Measurements from ENCODE around the gene PLCG1. TPM values are rescaled to one million over a fixed set of nuclear protein-coding genes. Genes with fewer than 3 reads are reported as not detected.
A peak's percentile ranks its signal among the peaks of the same experiment; 100 is the strongest.
"Not testable (repeated sequence)": the region's sequence is repeated elsewhere in the genome, so short reads cannot be mapped to it uniquely, and the experiment has no call there.

The PLCG1 gene
- total and polyA plus RNA-seq, 3 donors from 2014 or later = 118 to 186 (median 184) TPM

DNA sequence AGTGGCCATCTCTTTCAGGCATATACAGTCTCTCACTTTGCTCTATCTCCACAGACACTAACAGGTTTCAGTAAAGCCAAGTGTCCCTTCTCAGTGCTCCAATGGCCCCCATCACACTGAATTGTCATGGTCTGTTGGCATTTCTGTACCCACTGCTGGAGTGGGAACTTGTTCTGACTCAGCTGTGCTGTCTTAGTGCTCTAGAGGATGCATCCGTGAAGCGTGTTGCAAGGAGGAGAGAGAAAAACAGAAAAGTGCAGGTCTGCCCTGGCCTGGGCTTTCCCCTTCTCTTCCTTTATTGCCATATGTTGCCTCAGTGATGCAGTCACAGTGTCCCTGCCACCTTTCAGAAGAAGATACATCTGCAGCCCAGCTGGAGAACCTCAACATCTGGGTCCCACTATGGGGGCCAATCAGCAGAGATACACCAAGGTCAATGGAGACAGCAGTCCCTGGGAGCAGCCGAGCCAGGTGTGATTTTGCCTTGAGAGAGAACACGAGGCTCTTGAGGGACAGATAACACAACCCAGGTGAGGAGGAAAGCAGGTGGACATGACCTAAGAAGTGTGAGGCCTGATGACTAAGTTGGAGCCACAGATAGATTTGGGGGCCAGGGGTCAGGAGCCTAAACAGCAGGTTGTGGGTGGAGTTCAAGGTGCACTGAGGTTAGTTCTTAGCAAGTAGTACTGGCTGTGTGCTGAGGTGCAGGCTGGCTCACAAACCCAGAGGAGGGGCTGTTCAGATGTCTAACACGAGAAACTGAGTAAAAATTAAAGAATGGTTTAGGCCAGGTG lies 5.6 kb upstream of the PLCG1 start:
- no peak overlapping the region for H3K27ac ChIP-seq
- WGBS, 2 donors = 66 to 86% methylated on average over 5 of the region's 5 CpGs
- DNase-seq = no peak
- intact Hi-C loops (cut with DNase I; ENCODE audit: low total_unique reads) = no loop called here
- H3K9me3 ChIP-seq = no peaks in the 10 kb centered on the region
- H3K4me3 ChIP-seq = no peak overlapping the region
- H3K27me3 ChIP-seq = no peaks in the 10 kb centered on the region
- no peaks in the 10 kb centered on the region for H3K36me3 ChIP-seq (ENCODE audit: low read depth, missing control alignments)
- no peak for TF ChIP-seq POLR2A (IDR thresholded peaks at IDR 0.05)
- TF ChIP-seq, protein P1, sequence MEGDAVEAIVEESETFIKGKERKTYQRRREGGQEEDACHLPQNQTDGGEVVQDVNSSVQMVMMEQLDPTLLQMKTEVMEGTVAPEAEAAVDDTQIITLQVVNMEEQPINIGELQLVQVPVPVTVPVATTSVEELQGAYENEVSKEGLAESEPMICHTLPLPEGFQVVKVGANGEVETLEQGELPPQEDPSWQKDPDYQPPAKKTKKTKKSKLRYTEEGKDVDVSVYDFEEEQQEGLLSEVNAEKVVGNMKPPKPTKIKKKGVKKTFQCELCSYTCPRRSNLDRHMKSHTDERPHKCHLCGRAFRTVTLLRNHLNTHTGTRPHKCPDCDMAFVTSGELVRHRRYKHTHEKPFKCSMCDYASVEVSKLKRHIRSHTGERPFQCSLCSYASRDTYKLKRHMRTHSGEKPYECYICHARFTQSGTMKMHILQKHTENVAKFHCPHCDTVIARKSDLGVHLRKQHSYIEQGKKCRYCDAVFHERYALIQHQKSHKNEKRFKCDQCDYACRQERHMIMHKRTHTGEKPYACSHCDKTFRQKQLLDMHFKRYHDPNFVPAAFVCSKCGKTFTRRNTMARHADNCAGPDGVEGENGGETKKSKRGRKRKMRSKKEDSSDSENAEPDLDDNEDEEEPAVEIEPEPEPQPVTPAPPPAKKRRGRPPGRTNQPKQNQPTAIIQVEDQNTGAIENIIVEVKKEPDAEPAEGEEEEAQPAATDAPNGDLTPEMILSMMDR (IDR thresholded peaks at IDR 0.05) = no peak
- H3K4me1 ChIP-seq = no peaks in the 10 kb centered on the region

GRCh38 chr20:41132388-41132775 lies 5.0 kb upstream of the PLCG1 start:
- DNase-seq; H3K36me3 ChIP-seq (ENCODE audit: low read depth, missing control alignments); H3K4me1 ChIP-seq; H3K4me3 ChIP-seq; H3K9me3 ChIP-seq; intact Hi-C loops (cut with DNase I; ENCODE audit: low total_unique reads); H3K27me3 ChIP-seq; H3K27ac ChIP-seq: not testable (repeated sequence)
- WGBS, 2 donors = 87 to 90% methylated on average over 9 of the region's 9 CpGs

- Histone ChIP-seq H3K27me3 (no peaks in the 10 kb centered on the region), H3K9me3 (no peaks in the 10 kb centered on the region), H3K36me3 (ENCODE audit: low read depth, missing control alignments) (no peaks in the 10 kb centered on the region), H3K4me1 (peaks cover 3% of the 10 kb centered on the region), H3K27ac (no peak overlapping the region), H3K4me3 (no peak overlapping the region)
- 70 to 86% methylated on average over 7 of the region's 7 CpGs for WGBS, 2 donors
- intact Hi-C loops (cut with DNase I; ENCODE audit: low total_unique reads) = no loop called here
- no peak for TF ChIP-seq POLR2A (IDR thresholded peaks at IDR 0.05)
- DNase-seq = no peak
Observed at GRCh38 chr20:41133709-41134361, 3.5 kb upstream of the PLCG1 start.

DNA sequence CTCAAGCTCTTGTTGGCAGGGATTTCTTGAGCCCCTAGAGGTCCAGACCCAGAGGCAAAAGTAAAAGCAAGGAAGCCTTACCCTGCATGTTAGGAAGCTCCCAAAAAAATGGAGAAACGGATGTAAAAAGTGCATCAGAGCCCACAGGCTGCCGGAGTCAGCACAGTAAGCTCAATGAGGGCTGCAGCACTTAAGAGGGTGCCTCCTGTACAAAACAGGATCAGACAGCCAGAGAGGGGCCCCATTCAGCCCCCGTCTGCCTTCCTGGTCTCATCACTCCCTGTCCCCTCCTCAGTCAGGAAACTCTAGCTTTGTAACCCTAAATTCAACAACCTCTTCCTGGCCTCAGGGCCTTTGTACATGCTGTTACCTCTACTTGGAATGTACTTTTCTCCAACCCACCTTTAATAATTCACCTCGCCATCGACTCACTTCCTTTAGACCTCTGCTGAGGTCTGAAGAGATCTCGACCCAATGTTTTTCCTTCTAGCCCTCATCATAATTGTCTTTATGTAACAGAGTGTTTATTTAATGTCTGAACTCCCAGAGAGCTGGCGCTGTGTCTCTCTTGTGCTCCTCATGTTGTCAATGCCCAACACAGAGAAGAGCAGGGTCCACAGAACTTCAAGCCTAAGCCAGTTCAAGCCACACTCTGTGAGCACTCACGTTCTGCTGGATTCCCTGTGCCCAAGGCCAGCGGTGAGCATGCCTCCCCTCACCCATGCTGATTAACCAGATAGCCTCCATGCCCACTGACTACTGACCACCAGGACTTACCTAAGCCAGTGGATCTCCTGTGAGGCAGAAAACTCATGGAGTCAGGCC lies 2.8 kb upstream of the PLCG1 start:
- Histone ChIP-seq H3K27me3 (no peaks in the 10 kb centered on the region), H3K4me1 (peaks cover 9% of the 10 kb centered on the region), H3K27ac (no peak overlapping the region), H3K4me3 (no peak overlapping the region), H3K9me3 (no peaks in the 10 kb centered on the region), H3K36me3 (ENCODE audit: low read depth, missing control alignments) (no peaks in the 10 kb centered on the region)
- no peak for DNase-seq
- intact Hi-C loops (cut with DNase I; ENCODE audit: low total_unique reads) = no loop called here
- no peak for TF ChIP-seq POLR2A (IDR thresholded peaks at IDR 0.05)
- TF ChIP-seq, protein P1 (IDR thresholded peaks at IDR 0.05) = no peak
- 79 to 89% methylated on average over 9 of the region's 9 CpGs for WGBS, 2 donors

DNA sequence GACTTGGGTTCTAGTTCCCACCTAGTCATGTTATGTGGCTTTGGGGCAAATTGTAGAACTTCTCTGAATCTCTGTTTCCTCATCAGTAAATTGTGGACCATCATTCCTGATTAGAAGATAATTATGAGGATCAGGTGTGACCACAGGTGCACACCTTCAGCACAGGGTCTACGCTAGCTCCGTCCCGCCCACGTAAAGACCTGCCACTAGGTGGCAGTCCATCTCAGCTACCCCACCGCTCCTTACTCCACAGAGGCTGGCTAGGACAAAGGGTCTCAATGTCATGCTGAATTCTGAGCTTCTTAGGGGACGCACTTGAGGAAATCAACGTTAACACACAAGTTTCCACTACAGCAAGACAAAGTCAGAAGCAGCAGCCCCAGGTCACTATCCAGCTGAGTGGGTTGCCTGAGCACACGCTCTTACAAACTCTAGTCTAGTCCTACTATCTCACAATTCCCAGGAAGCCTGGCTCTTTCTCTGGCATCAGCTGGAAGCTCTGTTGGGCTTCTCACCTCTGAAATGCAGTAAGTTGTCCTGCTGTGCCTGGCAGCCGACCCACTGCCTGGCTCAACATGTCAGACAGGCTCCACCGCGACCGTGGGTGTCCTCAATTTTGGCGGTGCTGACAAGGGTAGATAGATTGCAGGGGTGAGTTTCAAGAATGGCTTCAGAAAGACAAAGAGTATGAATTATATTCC lies 2.0 kb upstream of the PLCG1 start:
- intact Hi-C loops (cut with DNase I; ENCODE audit: low total_unique reads) = no loop called here

More for the DNA sequence above, 2.0 kb upstream of the PLCG1 start:
- TF ChIP-seq, protein P1 (IDR thresholded peaks at IDR 0.05) = peak; percentile 14 to 48 (median 31)
- no peak for TF ChIP-seq POLR2A (IDR thresholded peaks at IDR 0.05)
- Histone ChIP-seq H3K27ac (no peak overlapping the region), H3K36me3 (ENCODE audit: low read depth, missing control alignments) (no peaks in the 10 kb centered on the region), H3K9me3 (no peaks in the 10 kb centered on the region), H3K4me3 (peak overlapping the region in 1 of 2 donors; percentile 69), H3K27me3 (no peaks in the 10 kb centered on the region), H3K4me1 (peaks cover 9% of the 10 kb centered on the region)
- peak; percentile 51 for DNase-seq
- WGBS, 2 donors = 61 to 65% methylated on average over 8 to 13 of the region's 13 CpGs
